Measurements from ENCODE around the gene PLA2G2F.

The PLA2G2F gene

GRCh38 chr1:20143734-20144565 is 4.8 kb downstream of the PLA2G2F start:
- DNase-seq = no peak

DNA sequence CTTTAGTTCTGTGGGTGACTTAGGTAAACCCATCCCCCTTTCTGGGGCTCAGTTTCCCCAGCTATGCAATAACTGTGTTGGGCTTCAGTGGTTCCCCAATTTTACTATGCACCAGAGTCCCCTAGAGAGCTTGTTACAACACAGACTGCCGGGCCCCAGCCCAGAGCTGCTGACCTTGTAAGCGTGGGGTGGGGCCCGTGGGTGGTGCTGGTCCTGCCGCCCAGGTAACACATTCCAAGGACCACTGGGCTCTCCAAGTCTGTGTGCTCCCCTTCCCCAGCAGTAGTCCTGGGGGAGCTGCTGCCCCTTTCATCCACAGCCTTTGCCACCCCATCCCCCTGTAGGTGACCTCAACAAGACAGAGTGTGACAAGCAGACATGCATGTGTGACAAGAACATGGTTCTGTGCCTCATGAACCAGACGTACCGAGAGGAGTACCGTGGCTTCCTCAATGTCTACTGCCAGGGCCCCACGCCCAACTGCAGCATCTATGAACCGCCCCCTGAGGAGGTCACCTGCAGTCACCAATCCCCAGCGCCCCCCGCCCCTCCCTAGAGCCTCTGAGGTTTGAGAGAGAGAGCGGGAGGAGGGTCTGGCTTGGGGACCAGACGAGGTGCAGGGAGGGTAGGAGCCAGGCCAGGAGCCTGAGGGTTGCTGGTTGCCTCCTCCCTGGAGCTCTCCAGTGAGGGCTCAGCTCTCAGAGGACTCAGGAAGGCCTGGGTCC is 8.9 kb downstream of the PLA2G2F start:
- no peak for DNase-seq

DNA sequence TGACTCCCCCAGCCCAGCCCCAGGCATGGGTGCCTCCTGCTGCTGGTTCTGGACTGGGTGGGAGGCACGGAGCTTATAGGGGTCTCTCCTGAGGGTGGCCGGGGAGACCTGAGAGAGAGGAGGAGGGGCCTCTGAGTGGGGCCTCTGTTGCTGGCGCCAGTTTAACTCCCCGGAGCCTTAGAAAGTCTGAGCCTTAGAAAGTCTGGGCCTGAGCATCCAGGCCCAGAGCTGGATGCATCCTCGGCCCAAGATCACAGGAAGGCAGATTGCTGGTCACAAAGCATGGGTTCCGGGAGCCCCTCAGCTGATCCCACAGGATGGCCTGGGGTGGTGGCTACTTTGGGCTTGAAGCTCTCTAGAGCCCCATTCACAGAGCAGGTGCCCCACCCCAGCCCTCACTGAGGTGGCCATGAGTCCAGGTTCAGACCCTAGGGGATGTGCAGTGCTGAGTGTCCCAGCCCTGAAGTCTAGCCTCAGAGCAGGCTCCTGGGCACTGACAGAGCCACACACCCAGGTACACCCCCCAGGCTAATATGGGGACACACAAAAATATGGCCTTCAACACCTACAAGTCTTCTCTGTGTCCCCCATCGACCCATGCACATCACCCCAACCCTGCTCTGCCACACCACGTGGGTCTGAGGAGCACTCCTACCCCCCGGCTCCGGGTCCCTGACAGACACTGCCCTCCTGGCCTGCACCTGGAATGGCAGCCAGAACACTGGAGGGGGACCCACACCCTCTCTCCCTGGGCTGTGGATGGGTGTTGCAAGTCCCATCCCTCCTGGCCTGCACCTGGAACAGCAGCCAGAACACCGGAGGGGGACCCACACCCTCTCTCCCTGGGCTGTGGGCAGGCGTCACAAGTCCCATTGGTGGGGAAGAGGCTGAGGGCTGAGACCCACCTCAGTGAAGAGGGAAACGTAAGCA is 9.7 kb downstream of the PLA2G2F start:
- no peak for DNase-seq

GRCh38 chr1:20149601-20150325 is 10.6 kb downstream of the PLA2G2F start:
- DNase-seq = no peak

- DNase-seq = no peak
Measured at GRCh38 chr1:20150326-20150705, 11.2 kb downstream of the PLA2G2F start.

GRCh38 chr1:20150969-20151368 is 11.8 kb downstream of the PLA2G2F start:
- no peak for DNase-seq

- DNase-seq = peak; percentile 72
Measured at GRCh38 chr1:20151906-20152598, 12.9 kb downstream of the PLA2G2F start.

DNA sequence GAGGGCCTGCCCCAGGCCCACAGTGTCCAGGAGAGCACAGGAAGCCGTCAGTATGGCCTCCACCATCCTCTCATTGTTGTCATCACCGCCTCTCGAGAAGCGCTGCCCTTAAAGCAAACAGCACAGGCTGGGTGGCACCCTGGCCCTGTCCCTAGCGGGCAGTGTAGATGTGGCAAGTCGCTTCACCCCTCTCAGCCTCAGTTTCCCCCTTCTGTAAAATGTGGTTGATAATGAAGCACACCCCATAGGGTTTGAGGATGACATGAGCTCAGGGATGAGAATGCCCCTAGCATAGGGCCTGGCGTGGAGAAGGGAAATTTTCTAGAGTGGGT is 13.4 kb downstream of the PLA2G2F start:
- DNase-seq = no peak

GRCh38 chr1:20153000-20153418 is 13.9 kb downstream of the PLA2G2F start:
- no peak for DNase-seq

- no peak for DNase-seq
Measured at GRCh38 chr1:20154301-20154831, 15.2 kb downstream of the PLA2G2F start.

GRCh38 chr1:20158358-20159070 is 19.4 kb downstream of the PLA2G2F start:
- no peak for DNase-seq

DNA sequence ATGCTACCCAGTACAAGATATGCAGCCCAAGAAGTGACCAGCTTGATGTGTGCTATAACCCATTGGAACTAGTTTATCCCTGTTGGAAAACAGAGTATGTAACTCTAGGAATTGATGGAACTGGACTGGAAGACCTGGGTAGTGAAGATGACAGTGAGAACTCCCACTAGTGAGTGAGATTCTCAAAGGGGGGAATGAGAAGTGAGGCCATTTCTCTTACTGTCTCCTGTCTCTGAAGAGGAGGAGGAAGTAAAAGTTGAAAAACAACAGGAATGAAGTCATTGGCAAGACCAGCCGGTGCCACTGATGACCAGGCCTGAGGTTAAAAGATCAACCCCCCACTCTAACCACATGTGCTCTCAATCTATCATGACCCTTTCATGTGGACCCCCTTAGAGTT is 20.9 kb downstream of the PLA2G2F start:
- no peak for DNase-seq

DNA sequence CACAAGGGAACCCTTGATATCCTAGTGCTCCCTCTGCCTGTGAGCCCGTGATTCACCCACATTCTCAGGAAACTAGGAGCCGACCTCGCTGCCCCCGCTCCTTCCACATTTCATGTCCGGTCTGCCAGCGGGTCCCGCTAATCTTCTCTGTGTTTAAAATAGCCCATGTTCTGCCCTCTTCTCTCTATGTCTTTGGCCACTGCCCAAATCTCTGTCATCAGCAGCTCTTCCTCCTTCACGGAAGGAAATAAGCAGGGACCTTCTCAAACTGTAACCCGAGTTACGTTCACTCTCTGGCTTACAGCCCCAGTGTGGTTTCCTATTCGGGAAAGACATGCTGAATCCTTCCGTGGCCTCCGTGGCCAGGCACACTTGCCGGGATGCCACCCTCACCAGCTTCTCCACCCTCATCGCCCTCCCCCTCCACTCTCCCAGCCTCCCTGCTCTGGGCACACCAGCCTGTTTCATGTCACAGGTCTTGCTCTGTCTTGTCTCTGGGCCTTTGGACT is 25.6 kb downstream of the PLA2G2F start:
- no peak for DNase-seq

- DNase-seq = no peak
Measured at GRCh38 chr1:20165522-20165951, 26.4 kb downstream of the PLA2G2F start.

- DNase-seq = no peak
Measured at GRCh38 chr1:20166051-20166450, 26.9 kb downstream of the PLA2G2F start.

GRCh38 chr1:20167126-20167525 is 28.0 kb downstream of the PLA2G2F start:
- no peak for DNase-seq

DNA sequence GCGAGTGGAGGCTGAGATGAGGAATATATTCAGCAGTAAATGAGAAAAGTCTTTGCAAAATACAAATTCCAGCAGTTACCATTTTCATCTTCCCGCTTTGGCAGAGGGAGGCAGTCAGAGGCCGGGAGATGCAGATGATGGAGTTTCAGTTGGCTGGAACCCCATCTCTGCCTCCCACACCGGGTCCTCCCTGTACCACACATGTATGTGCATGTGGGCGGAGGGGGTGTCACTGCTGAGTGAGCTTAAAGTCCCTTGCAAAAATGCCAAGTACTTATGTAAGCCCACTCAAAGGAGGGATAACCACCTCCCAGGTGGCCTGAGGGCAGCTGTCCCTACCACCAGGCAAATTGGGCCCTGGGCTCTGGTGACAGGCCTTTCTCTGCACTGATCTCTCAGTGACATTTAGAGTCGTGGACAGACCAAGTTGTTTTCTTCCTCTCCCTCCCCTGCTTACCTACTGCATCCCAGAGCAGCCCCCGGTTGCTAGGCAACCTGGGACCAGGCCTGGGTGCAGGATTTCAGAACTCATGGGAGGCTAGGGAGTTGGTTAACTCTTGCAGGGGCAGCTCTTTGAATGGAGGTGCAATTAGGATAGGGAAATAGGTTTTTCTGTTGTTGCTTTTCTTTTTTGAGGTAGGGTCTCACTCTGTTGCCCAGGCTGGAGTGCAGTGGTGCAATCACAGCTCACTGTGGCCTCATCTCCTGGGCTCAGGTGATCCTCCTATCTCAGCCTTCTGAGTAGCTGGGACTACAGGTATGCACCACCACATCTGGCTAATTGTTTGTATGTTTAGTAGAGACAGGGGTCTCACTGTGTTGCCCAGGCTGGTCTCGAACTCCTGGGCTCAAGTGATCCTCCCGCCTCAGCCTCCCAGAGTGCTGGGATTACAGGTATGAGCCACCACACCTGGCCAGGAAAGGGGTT is 29.7 kb downstream of the PLA2G2F start:
- DNase-seq = no peak

DNA sequence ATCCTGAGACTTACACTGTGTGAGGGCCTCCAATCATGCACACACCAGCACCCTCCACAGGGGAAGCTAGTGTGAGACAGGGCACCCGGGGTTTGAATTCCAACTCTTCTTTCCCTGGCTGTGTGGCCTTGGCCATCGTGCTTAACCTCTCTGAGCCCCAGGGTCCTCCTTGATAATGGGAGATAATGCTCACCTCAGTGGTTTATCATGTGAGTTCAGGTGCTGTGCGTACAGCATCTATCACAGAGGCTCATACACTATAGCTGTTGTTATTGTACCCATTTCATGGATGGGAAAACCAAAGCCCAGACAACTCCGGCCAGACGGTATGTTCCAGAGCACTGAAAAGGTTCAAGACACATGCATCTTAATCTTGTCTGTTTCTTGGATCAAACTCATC is 30.8 kb downstream of the PLA2G2F start:
- no peak for DNase-seq

DNA sequence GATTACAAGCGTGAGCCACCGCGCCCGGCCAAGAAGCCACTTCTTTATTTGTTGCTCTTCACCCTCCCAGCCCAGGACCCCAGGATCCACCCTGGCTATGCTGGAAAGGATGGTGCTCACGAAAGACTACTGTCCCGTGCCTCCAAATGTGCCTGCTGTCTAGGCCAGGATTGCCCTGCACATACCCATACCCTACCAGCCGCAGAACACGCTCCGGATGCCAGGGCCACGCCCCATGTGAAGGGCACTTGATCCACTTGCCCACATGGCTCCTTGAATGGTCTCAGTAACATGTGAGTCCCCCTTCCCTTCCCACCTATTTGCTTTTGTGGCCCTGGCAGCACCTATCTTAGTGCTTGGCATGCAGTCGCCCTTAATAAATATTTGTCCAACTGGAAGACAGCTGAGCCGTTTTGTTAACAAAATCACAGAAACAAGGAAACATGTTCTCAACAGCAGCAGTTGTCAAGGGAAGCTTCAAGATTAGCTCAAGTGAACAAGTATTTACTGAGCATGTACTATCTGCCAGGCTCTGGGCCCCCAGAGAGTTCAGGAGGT is 33.0 kb downstream of the PLA2G2F start:
- no peak for DNase-seq

All from effector CD4-positive, alpha-beta T cell (primary cell).